Stimulated activated CD4-positive, alpha-beta T cell treated with anti-CD3 and anti-CD28 coated beads, Interleukin-15, amount 100 ng/mL, for 1 hour (primary cell): Measurements from ENCODE around the gene USP14.

Experiments
- DNase-seq, 2 donors: peaks; one replicate each; pipeline ENCODE4 v3.0.0-alpha.2; 2020; ENCODE audit warnings: low read depth in 1 of 2, low spot score in 1 of 2

The USP14 gene

DNA sequence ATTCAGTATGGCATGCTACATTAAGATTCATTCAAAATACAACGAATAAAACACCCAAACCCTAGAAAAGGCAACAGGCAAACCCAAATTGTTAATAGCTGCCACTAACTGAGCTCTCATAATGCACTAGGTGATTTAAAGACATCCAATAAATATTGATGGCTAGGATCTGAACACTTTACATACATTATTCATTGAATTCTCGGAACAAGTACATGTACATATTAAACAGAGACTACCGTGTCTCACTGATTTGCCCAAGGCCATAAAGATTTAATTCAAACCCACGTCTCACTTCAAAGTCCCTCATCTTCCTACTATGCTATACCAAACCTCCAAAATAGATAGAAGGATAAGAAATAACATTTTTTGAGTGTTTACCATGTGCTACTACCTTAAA lies 67.4 kb downstream of the USP14 start:
- DNase-seq = no peak

DNA sequence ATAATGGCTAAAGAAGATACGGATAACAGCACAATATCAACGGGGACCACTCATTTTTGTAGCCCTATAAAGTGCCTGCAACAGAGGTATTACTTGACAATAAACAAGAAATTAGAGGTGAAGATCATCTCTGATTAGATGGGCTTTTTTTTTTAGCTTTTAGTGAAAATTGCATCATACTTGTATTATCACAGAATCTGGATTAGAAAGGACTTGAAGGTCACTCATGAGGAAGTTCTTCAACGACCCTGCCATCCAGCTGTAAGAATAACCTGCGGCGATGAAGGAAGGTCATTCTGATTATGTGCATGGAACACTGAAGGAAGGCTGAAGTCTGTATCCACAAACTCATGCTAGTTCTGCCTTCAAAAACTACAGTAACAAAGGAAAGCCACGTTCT lies 69.0 kb downstream of the USP14 start:
- no peak for DNase-seq

DNA sequence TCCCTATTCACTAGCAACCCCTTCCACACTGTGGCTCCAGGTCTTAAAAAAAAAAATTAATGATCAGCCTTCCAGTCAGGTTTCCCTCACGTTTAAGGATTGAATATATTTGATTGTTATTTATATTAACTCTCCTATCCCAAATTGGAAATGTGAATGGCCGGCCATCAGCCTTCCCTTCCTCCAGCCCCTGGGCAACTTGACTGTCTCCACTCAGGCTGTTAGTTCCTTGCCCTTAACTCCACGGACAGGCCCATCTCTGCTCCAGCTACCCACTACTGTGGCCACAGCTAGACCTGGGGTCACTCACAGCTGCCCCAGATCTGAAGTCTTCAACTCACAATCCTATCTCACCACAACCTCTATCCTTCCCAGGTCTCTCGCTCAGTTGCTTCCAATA lies 69.5 kb downstream of the USP14 start:
- no peak for DNase-seq

DNA sequence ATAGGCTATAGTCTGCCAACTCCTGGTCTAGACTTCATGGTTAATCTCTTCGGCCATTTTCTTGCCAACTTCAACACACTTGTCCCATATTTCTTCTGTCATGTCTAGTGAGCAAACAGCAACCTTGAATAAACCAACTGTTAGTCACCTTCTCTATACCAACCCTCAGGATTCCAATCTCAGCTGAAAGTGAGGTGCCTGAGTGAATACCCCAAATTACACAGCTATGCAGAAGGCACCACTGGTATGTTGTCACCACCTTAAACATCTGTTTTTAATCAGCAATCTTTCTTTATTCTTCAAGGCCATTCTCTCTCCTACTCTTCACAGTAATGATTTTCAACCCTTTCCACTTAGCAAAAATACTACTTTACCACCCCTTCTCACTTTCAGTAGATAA lies 70.2 kb downstream of the USP14 start:
- DNase-seq = no peak

DNA sequence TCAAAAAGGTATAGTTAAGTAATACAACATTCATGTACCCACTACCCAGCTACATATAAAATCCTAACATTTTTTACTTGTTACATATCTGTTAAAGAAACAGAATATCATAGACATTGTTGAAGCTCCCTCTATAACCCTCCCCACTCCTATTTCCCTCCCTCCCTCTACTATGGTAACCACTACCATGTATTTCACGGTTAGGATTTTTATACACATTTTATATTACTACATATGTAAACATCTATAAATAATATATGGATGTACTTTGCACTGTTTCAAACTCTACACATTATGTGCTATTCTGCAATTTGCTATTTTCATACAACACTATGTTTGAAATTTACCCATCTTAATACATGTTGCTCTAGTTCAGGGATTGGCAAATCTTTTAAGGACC lies 73.2 kb downstream of the USP14 start:
- DNase-seq = no peak

DNA sequence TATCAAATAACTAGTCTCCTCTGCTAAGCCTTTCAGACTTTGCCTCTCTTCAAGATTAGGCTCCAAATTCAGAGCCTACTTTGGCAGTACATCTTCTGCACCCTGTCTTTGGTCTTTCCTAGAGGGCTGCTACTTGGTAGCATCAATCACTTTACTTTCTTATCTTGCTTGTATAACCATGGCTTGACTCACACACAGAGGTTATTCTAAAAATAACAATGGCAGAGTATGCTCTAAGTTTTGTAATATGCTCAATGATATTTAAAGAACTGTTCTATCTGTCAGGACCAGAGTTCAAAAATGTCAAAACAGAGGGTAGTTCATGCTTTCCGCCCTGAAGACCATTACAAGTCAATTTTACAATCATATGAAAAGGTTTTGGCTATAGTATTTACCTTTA lies 81.8 kb downstream of the USP14 start:
- no peak for DNase-seq

DNA sequence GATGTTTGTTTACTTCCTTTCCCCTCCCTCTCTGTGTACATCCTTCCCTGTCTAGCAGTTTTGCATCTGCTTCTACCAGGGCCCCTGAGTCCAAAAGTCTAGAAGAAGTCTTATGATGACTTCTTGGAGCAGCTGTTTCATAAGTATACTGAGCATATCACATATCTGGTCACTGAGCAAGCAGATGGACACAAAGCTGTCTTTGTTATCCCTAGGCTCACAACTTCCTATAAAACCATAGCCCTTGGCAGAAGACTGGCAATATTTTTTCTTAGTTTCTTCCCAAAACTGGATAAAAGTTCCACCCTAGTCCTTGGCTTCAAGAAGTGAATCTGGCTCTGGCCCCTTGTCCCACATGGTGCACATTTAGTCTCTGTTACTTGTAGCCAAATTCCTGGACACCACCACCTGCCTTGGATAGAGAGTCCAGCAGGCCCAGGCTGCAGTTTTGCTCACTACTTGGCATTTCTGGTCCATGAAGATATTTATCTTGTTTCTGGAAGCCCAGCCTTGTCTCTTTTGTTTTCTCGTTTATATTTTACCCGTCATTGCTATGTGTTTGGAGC lies 87.0 kb downstream of the USP14 start:
- DNase-seq = no peak

DNA sequence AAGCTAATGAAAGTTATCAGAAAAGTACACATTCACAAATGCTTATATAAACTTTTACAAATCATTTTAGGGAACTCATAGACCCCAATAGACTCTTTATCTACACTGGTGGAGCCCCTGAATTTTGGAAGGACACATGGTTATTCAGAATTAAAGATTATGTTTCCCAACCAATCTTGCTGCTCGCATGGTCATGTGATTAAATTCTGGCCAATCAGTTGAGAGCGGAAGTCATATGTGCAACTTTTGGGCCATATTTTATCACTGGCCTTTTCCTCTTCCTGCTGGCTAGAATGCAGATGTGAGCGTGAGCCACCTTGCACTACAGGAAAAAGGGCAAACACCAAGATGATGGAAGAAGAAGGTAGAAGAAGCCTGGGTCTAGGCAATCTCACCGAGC lies 89.7 kb downstream of the USP14 start:
- DNase-seq = no peak

DNA sequence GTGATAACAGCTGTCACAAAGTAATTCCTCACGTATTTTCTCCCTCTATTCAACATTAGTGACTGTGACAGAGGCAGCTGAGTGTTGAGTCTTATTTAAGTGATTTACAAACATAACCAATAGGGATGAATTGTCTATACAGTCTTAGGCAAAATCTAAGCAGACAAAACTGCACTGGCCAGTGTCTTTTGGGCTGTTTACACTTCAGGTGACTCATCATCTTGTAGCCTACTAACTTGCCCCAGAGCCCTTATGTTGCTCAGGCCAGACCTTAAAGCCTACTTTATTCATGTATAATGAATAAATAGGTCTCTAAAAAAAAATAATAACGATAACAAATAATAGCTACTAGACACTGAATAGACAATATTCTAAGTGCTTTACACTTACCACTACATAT lies 92.3 kb downstream of the USP14 start:
- DNase-seq = no peak

DNA sequence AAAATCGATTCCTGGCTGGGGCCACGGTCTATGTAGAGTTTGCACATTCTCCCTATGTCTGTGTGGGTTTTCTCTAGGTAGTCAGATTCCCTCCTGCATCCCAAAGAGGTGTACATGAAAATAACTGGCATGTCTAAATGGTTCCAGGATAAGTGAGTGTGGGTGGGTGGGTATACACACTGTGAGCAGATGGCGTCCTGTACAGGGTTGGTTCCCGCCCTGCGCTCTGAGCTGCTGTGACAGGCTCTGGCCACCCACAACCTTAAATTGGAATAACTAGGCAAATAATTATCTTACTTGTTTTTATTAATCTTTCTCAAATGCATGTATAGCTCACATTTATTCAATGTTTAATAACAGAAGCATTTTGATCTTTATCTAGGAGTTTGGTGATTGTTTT lies 93.2 kb downstream of the USP14 start:
- DNase-seq = no peak

DNA sequence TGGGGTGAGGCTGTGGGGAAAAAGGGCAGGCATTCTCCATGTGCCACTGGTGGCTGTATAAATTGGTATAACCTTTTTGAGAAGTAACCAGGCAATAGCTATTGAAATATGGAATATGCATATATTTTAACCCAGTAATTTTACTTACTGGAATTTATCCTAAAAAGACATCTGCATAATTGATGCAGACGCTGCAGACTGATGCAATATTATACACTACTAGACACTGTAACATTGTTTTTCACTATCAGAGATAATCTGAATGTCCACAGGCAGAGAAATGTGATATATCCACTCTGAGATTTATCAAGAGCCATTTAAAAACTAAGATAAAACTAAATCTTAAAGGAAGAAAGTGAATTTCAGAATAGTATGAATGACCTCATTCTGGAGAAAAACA lies 94.8 kb downstream of the USP14 start:
- no peak for DNase-seq

DNA sequence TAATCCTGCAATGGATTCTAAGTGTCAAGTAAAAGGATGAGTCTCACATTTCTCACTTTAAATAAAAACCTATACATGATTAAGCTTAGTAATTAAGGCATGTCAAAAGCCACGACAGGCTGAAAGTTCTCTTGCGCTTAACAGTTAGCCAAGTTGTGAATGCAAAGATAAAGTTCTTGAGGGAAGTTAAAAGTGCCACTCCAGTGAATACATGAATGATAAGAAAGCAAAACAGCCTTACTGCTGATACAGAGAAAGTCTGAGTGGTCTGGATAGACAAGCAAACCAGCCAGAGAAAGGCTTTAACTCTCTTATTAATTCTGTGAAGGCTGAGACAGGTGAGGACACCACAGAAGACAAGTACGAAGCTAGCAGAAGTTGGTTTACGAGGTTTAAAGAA lies 96.8 kb downstream of the USP14 start:
- DNase-seq = no peak

DNA sequence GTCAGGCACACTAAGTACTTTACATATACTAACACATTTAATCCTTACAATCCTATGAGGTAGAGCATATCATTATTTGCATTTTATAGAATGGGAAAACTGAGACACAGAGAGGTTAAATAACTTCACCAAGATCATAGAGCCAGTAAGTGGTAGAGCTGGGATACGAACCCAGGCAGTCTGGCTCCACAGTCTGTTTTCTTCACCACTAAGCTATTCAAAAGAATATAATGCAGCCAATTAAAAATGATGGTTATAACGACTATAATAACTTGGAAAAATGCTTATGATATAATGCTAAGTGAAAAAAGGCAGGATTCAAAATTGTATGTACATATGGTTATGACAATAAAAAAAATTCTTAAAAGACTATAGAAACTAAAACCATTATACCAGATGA lies 102.2 kb downstream of the USP14 start:
- DNase-seq = no peak

DNA sequence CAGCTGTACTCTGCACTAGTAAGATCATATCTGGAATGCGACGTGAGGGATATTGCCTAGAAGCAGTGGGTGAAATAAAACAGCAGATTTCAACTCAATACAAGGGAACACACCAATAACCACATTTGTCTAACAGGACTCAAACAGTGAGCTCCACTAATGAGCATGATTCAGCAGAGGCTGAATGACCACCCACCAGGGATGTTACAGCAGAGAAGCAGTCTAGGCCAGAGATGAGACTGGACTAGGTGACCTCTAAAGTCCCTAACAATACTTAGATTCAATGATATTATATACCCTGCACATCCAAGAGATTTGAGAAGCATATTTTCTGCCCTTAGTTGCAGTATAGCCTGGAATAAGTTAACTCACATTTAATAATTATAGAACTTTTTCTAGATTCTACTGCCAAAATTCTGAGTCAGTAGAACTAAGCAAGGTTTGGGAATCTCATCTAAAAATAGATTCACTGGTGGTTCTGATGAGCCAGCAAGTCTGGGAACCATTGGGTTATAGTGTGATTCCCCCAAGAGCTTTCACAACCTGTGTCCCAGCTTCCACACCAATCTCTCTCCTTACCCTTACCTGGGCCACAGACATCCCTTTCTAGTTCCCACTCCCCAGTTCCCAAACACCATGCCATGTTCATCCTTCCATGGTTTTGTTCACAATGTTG lies 103.2 kb downstream of the USP14 start:
- no peak for DNase-seq
